ENCODE results near the gene OR2J3.

- TF ChIP-seq, protein P1, sequence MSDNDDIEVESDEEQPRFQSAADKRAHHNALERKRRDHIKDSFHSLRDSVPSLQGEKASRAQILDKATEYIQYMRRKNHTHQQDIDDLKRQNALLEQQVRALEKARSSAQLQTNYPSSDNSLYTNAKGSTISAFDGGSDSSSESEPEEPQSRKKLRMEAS (IDR thresholded peaks at IDR 0.05): no peak
- TF ChIP-seq, protein P2, sequence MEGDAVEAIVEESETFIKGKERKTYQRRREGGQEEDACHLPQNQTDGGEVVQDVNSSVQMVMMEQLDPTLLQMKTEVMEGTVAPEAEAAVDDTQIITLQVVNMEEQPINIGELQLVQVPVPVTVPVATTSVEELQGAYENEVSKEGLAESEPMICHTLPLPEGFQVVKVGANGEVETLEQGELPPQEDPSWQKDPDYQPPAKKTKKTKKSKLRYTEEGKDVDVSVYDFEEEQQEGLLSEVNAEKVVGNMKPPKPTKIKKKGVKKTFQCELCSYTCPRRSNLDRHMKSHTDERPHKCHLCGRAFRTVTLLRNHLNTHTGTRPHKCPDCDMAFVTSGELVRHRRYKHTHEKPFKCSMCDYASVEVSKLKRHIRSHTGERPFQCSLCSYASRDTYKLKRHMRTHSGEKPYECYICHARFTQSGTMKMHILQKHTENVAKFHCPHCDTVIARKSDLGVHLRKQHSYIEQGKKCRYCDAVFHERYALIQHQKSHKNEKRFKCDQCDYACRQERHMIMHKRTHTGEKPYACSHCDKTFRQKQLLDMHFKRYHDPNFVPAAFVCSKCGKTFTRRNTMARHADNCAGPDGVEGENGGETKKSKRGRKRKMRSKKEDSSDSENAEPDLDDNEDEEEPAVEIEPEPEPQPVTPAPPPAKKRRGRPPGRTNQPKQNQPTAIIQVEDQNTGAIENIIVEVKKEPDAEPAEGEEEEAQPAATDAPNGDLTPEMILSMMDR (IDR thresholded peaks at IDR 0.05; ENCODE audit: control extremely low read depth in 1 of 3, insufficient read depth in 1 of 3, low read depth in 1 of 3, low read length in 3 of 3): no peak
- TF ChIP-seq TAF1 (IDR thresholded peaks at IDR 0.05; ENCODE audit: low read depth, low read length) (no peak), SP1 (IDR thresholded peaks at IDR 0.05; ENCODE audit: low read depth, low read length) (no peak), POU5F1 (IDR thresholded peaks at IDR 0.05; ENCODE audit: low read depth, low read length) (no peak), TCF12 (IDR thresholded peaks at IDR 0.05; ENCODE audit: low read depth, low read length) (no peak), SP2 (IDR thresholded peaks at IDR 0.05; ENCODE audit: low read length) (no peak), POLR2AphosphoS5 (IDR thresholded peaks at IDR 0.05; ENCODE audit: low read depth, low read length) (no peak), E2F6 (IDR thresholded peaks at IDR 0.05) (no peak), BRCA1 (IDR thresholded peaks at IDR 0.05; ENCODE audit: low read depth, low read length) (no peak)
- TF ChIP-seq, protein P3, sequence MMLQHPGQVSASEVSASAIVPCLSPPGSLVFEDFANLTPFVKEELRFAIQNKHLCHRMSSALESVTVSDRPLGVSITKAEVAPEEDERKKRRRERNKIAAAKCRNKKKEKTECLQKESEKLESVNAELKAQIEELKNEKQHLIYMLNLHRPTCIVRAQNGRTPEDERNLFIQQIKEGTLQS (IDR thresholded peaks at IDR 0.05; ENCODE audit: insufficient read depth, low read depth, low read length): no peak
Observed at GRCh38 chr6:29097803-29098202, 10.1 kb upstream of the OR2J3 start.
